ENCODE data around the gene CLMN. TPM values are rescaled to one million over a fixed set of nuclear protein-coding genes. Genes with fewer than 3 reads are reported as not detected.

CLMN gene
- total and polyA plus RNA-seq, 2 of the 8 experiments (the other 6 are each of a cell fraction or from before 2014, with no cell fraction given) = 1.6 to 8.2 TPM

DNA sequence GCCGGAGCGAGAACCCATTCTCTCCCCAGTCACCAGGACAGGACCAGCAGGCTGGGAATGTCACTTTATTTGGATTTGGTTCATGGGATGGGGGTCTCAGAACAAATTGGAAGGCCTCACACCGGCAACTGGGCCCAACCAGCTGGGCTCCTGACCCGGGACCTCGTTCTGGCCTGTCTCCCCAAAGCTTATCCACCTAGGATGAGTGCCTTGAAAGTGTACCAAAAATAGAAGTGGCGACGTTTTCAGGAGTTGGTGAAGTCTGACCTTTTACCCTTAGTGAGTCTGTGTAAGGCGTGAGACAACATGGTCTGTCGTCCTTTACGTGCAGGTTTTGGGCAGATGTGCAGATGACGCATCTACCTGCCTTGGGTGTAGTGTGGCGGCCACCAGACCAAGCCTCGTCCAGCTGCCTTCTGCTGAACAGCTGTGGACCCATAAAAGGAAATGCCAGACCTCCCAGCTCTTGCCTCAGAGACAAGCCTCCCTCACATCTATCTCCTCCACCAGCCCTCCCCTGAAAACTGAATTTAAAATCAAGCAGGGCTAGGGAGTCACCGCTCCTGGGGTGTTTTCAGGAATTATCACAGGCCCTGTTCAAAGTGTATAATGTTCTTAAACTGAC lies 36.6 kb upstream of the CLMN start:
- 85% methylated on average over 14 of the region's 14 CpGs; no CpG with 5 or more reads in 1 of the 2 experiments for WGBS, 2 experiments (ENCODE audit: extremely low coverage in 1 of 2, insufficient coverage in 1 of 2, insufficient read length in 1 of 2, insufficient replicate concordance in 2 of 2, low coverage in 1 of 2, low lambda C conversion rate in 2 of 2, missing lambda C conversion rate in 1 of 2)
- peaks cover 0 to 2% (median 0%) of the 10 kb centered on the region in 4 experiments; a peak in 2 of 7 replicates for H3K27me3 ChIP-seq (replicated peaks in 1 of 4; ENCODE audit: control insufficient read depth in 3 of 4, extremely low read depth in 1 of 4, insufficient read depth in 3 of 4, low read length in 3 of 4)
- no peak overlapping the region for H4K5ac ChIP-seq (ENCODE audit: insufficient read length, low read depth, low read length)
- no peaks in the 10 kb centered on the region for H3K9me3 ChIP-seq (ENCODE audit: insufficient read depth in 2 of 2, low read depth in 1 of 2, low read length in 1 of 2)
- H3K4me2 ChIP-seq (ENCODE audit: insufficient read depth in 1 of 2, low read depth in 2 of 2, low read length in 2 of 2) = no peak overlapping the region
- H2BK120ac ChIP-seq (replicated peaks; ENCODE audit: low read depth, low read length) = no peak overlapping the region
- ChIA-PET CTCF (ENCODE audit: partially characterized antibody) (no interaction called here), POLR2A (ENCODE audit: partially characterized antibody) (no interaction called here)
- no peak overlapping the region for H3K56ac ChIP-seq (replicated peaks; ENCODE audit: insufficient read length, low read depth, low read length)
- no peak overlapping the region for H2AFZ ChIP-seq (ENCODE audit: low read length)
- TF ChIP-seq NANOG (IDR thresholded peaks at IDR 0.05; ENCODE audit: insufficient read depth, low read depth, low read length, poor library complexity, severe bottlenecking) (no peak), CEBPB (IDR thresholded peaks at IDR 0.05; ENCODE audit: low read depth, low read length) (no peak), HDAC2 (IDR thresholded peaks at IDR 0.05; ENCODE audit: borderline replicate concordance in 1 of 2, low read depth in 2 of 2, low read length in 2 of 2) (no peak), POLR2A (IDR thresholded peaks at IDR 0.05; ENCODE audit: control extremely low read depth in 1 of 2, low read depth in 2 of 2, low read length in 2 of 2) (no peak), CHD1 (IDR thresholded peaks at IDR 0.05; ENCODE audit: low read depth, low read length) (no peak), SP4 (IDR thresholded peaks at IDR 0.05; ENCODE audit: low read length) (no peak), TCF12 (IDR thresholded peaks at IDR 0.05; ENCODE audit: low read depth, low read length) (no peak), TEAD4 (IDR thresholded peaks at IDR 0.05; ENCODE audit: low read depth, low read length) (no peak), BRCA1 (IDR thresholded peaks at IDR 0.05; ENCODE audit: low read depth, low read length) (no peak), EZH2 (IDR thresholded peaks at IDR 0.05; ENCODE audit: low read depth, low read length, severe bottlenecking) (no peak), SIRT6 (IDR thresholded peaks at IDR 0.05; ENCODE audit: low read length) (no peak), SP2 (IDR thresholded peaks at IDR 0.05; ENCODE audit: low read length) (no peak), TAF7 (optimal IDR thresholded peaks at IDR 0.05; ENCODE audit: borderline replicate concordance, low read depth, low read length) (no peak), BCL11A (IDR thresholded peaks at IDR 0.05; ENCODE audit: low read depth in 2 of 2, low read length in 2 of 2) (no peak), NRF1 (IDR thresholded peaks at IDR 0.05; ENCODE audit: low read depth, low read length) (no peak)
- no peak overlapping the region for H4K8ac ChIP-seq (ENCODE audit: extremely low read depth, insufficient read depth, low read length)
- no peaks in the 10 kb centered on the region for H3K36me3 ChIP-seq (ENCODE audit: control insufficient read depth in 2 of 4, insufficient read depth in 4 of 4, low read length in 3 of 4)
- H3K23ac ChIP-seq (ENCODE audit: insufficient read length) = no peak overlapping the region
- H3K23me2 ChIP-seq (ENCODE audit: low read depth, low read length) = no peaks in the 10 kb centered on the region
- H3K9ac ChIP-seq (replicated peaks in 1 of 4; ENCODE audit: extremely low read depth in 1 of 4, low read depth in 3 of 4, low read length in 3 of 4) = no peak overlapping the region
- peak overlapping the region; percentile 34 for H4K91ac ChIP-seq (replicated peaks; ENCODE audit: insufficient read length, low read length)
- H3K27ac ChIP-seq (ENCODE audit: low read depth, low read length) = no peak overlapping the region
- FAIRE-seq (no peak), DNase-seq (ENCODE audit: low read depth in 1 of 2, low spot score in 2 of 2) (no peak)
- 0 out of 2 replicates have a peak overlapping the region, but pooled peaks have one; percentile 100 for H2BK15ac ChIP-seq (ENCODE audit: low read length)
- peaks cover 4 to 13% (median 8%) of the 10 kb centered on the region in 4 experiments; a peak in 6 of 7 replicates for H3K4me1 ChIP-seq (replicated peaks in 1 of 4; ENCODE audit: control insufficient read depth in 3 of 4, insufficient read depth in 4 of 4, low read length in 3 of 4)
- no peak overlapping the region for H2BK5ac ChIP-seq (ENCODE audit: low read depth, low read length)
- no peak overlapping the region for H3K14ac ChIP-seq (ENCODE audit: insufficient read length)
- H3K4me3 ChIP-seq (ENCODE audit: extremely low read depth in 1 of 4, insufficient read depth in 2 of 4, low read depth in 3 of 4, low read length in 4 of 4) = no peak overlapping the region
- H2AK5ac ChIP-seq (ENCODE audit: low read depth, low read length) = no peak overlapping the region
- no peak overlapping the region; the same call in 1 of the 2 replicates for H2BK20ac ChIP-seq (ENCODE audit: low read length)
- no peaks in the 10 kb centered on the region for H3K79me2 ChIP-seq (ENCODE audit: control insufficient read depth in 1 of 2, insufficient read depth in 2 of 2, low read length in 2 of 2)
- H2BK12ac ChIP-seq (ENCODE audit: low read depth, low read length) = peak overlapping the region; percentile 82; the same call in 1 of the 2 replicates
- H3K4ac ChIP-seq (replicated peaks; ENCODE audit: insufficient read length, low read depth, low read length) = no peak overlapping the region
- H4K20me1 ChIP-seq (replicated peaks in 1 of 2; ENCODE audit: control insufficient read depth in 1 of 2, insufficient read depth in 2 of 2, low read length in 2 of 2) = no peaks in the 10 kb centered on the region
- H3K79me1 ChIP-seq (ENCODE audit: low read depth, low read length) = no peaks in the 10 kb centered on the region
- H3K18ac ChIP-seq (ENCODE audit: extremely low read depth, low read length) = no peak overlapping the region

Data from H1 (cell line).